ENCODE results near the gene KIAA0930.
"Not testable (repeated sequence)": the region's sequence is repeated elsewhere in the genome, so short reads cannot be mapped to it uniquely, and the experiment has no call there.

The KIAA0930 gene

DNA sequence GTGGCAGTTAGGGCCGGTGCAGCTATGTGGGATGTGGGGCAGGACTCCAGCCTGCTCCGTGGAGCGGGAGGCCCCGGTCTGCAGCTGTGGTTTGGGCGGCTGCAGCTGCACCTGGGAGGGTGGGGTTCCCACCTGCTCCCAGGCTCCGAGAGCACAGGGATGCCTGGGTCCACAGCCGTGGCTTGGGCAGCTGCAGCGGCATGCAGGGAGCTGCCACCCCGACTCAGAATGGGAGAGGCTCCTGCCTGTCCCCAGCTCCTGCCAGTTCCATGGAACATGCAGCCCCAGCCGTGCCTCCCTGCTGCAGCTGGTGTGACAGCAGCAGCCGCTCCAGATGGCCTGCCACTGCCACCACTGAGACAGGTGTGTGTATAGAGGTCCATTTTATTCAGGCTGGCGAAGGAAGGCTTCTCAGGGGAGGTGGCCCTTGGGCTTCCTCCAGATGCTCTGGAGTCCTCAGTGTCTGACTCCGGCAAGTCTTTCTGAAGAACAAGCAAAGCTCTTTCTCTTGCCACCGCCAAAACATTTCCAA, 22.3 kb upstream of the KIAA0930 start:
- no peak for DNase-seq (ENCODE audit: low spot score)

DNA sequence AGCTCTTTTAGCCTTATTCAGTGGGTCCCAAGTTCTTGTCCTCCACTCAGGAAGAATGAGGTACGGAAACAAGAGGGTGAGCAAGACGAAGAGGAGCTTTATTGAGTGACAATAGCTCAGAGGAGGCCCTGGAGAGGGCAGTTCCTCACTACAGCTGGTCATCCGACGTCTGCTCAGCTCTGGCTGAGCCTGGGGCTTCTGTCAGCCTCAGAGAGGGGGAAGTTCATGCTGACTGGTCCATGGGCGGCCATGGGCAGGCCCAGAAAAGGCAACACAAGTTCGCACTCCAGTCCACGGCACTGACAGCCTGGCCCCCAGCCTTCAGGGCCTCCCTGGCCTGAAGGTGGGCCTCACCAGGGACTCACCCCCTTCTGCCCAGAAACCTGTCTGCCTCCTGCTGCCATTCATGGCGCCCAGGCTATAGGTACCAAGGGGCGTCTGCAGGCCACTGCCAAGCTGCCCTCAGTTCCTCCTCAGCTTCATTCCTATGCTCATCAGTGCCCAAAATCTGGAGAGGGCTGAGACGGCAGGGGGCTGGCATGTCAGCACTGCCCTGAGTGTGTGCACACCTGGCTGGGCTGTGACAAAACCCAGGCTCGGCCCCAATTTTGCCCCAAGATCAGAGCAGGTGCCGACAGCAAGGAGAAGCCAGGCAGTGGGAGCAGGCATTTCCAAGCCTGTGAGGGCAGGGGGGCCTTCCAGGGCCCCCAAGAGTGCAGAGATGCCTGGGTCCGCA, 21.7 kb upstream of the KIAA0930 start:
- DNase-seq (ENCODE audit: low spot score) = no peak

DNA sequence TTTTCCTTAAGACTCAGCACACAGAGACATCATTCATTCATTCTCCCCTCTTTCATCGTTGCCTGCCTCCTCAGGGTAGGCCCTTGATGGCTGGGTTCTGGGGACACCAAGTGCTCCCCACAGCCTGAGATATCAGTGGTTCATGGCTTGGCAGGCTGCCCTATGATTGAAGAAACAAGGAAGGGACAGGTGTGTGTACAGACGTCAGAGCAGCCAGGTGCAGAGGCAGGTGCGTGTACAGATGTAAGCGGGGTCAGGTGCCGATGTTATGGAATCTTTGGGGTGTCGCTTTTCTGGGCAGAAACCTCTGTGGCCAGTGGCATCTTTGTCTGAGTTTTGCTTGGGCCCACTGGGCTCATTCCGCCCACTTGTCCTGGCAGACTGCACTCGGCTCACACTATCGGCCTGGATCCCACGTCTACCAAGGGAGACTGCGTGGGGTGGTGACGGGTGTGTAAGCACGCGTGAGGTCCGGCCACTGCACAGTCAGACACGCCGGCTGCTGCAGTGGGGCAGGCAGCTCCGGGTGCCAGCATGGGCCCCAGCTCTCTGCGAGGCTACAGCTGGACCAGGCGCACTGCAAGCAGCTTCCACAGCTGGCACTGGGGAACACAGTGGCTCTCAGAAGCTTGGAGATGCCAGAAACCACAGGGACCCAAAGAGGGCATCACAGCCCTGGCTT, 20.9 kb upstream of the KIAA0930 start:
- DNase-seq (ENCODE audit: low spot score) = no peak

DNA sequence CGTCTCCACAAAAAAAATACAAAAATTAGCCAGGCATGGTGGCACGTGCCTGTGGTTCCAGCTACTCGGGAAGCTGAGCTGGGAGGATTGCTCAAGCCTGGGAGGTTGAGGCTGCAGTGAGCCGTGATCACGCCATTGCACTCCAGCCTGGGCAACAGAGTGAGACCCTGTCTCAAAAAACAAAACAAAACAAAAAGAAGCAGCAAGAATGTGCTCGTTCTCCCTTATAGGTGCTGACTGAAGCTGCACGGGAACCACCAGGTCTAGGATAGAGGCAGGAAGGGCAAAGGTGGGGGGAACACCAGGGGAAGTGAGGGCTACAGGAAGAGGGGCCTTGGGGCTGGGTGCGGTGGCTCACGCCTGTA, 19.7 kb upstream of the KIAA0930 start:
- not testable (repeated sequence) for DNase-seq (ENCODE audit: low spot score)

DNA sequence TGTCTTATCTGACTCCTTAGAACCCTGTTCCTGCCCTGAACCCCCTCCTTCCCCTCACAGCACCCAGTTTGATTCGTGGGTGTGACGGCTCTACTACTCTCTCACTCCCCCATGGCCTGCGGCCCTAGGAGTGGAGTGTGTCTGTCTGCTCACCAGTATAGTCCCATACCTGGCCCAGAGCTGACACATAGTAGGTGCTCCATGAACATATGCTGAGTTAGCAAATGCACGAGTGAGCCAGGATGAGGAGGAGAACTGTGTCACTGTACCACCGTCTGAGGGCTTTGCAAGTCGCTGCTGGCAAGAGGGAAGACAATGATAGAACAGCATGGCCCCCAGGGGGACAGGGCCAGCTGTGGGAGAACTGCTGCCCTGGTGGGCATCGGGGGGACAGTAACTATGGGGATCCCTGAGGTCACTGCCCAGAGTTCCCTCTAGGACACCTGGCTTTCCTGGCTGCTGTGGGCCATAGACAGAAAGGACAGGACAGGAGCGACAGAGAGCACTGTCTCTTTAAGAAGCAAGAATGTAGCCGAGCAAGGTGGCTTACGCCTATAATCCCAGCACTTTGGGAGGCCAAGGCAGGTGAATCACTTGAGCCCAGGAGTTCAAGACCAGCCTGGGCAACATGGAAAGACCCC, 19.2 kb upstream of the KIAA0930 start:
- no peak for DNase-seq (ENCODE audit: low spot score)

DNA sequence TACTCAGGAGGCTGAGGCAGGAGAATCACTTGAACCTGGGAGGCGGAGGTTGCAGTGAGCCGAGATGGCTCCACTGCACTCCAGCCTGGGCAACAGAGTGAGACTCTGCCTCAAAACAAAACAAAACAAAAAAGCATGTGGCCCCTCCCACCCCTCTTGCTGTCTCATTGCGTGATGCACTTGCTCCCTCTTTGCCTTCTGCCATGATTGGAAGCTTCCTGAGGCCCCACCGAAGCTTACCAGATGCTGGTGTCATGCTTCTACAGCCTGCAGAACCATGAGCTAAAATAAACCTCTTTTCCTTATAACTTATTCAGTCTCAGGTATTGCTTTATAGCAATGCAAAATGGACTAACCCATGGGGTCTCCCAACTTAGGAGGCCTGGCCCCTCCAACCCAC, 17.2 kb upstream of the KIAA0930 start:
- not testable (repeated sequence) for DNase-seq (ENCODE audit: low spot score)

DNA sequence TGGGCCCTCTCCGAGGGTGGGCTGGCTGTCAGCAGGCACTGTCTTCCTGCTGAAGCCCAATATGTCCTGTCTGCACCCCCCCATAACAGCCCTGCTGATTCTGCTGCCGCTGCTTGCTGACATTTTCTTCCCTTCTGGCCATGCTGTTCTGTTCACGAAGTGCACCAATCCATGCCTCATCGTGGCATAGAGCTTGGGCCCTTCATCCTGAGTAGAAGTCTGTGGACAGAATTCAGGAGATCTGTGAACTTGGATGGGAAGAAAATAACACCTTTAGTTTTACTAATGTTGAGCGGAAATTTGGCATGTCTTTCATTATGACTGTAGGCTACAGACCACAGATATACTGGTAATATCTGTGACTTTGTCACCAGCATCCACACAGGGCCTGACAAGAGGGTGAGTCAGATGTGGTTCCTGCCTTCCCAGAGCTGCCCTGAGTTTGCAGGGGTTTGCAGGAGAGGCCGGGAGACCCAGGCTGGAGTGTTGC, 14.1 kb upstream of the KIAA0930 start:
- no peak for DNase-seq (ENCODE audit: low spot score)

DNA sequence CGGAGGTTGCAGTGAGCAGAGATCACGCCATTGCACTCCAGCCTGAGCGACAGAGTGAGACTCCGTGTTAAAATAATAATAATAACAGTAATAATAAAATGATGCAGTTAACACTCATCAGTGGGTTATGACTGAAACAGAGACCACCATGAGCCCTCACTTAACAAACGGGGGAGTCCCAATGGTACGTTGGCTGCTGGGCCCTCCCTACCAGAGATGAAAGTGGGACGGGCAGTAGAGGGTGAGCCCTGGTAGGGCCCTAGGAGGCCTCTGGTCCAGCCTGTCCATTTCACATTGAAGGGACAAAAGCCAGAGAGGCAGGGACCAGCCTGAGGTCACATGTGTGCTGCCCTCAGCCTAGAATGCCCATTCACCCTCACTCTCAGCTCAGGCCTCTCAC, 13.7 kb upstream of the KIAA0930 start:
- no peak for DNase-seq (ENCODE audit: low spot score)

DNA sequence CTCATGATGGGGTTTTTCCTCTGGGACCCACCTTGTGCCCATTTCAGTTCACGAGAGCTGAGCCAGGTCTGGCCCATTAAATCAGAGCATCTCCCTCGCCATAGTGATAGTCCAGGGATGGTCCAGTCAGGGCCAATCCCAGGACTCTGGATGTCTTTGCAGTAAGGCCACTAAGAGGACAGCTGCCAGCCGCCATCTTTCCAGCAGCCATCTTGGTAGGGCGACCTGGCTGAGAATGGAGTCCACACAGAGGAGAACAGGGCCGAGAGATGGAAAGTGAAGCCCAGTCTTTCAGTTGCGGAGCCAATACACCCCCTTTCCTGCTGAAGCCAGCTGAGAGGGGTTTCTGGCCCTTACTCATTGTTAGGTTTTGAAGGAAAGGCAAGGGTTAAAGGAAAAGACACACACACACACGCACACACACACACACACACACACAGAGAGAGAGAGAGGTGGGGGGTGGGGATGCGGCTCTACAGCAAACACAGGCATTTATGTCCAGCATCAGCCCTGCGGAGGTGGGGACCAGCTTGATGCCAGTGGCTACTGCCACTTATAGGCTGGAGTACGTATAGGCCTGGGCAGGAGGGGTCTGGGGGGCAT, 12.4 kb upstream of the KIAA0930 start:
- DNase-seq (ENCODE audit: low spot score) = no peak

DNA sequence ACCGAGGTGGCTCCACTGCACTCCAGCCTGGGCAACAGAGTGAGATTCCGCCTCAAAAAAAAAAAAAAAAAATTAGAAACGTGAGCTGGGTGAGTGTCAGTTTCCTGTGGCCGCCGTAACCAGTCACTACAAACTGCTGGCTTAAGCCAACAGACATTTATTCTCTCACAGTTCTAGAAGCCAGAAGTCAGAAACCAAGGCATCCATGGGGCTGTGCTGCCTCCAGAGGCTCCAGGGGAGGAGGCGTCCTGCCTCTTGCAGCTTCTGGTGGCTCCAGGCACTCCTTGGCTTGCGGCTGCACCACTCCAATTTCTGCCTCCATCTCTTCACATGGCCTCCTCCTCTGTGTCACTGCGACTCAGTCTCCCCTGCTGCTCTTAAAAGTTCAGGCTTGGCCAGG, 11.1 kb upstream of the KIAA0930 start:
- no peak for DNase-seq (ENCODE audit: low spot score)

DNA sequence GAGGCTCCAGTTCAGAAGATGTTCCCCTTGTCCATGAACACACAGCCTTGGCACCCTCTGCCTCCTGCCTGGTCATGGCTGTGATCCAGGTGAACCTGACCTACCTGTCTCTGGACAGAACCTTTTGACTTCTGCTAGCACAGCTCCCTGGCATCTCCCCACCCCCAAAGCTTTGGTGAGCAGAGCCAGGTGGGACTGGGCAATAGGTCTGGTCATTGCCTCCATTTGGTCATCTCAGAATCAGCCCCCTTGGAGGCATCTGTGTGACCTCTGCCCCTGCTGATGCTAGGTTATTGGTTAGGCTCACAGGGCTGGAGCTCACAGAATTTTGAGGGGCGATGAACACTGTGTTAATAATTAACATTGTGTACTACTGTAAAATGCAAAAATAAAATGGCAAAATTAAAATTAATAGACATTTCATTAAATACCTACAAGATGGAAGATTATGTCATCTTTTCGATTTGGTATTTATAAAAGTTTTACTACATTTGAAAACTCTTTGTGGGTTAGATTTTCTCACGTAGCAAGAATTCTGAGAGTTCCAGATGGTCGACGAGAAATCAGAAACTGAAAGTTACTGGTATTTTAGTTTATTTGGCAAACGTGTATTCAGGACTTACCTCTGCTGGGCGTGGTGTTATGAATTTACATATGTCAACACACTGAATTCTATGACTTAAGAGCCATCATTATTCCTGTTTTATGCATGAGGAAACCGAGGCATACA, 8.3 kb upstream of the KIAA0930 start:
- DNase-seq (ENCODE audit: low spot score) = no peak

DNA sequence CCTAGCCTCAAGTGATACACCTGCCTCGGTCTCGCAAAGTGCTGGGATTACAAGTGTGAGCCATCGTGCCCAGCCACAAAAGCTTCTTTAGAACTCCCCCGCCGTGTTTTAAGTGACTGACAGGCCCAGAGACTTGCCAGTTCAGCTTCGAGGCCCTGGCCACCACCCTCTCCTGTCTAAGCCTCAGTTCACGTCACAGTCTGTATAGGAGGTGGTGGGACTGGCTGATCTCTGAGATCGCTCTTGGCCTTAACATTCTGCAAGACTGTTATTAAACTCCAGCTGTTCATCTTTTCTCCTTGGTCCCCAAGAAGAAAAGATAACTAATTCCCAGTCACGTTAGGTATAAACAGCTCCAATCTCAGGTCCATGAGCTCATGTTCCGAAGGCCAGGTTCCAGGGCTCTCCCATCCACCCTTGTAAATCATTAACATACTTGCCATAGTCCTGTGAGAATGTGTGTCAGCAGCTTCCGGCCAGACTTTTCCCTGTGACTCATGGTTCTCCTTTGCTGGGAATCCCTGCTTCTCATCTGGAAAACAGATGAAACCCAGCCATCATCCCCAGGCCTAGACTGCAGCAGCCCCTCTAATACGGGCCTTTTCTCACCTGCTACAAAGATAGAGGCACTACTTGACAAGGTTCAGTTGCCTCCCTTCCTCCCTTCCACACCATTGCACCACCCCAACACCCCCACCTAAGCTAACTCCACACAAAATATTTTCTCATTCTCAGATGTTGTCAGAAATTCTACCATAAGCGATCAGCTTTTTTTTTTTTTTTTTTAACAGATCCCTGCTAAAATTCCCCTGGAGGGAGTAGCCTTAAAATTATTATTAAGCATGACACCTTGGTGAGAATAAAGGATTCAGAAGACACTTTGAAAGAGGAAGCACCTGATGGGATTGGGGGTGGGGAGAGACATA, 5.6 kb upstream of the KIAA0930 start:
- no peak for DNase-seq (ENCODE audit: low spot score)

DNA sequence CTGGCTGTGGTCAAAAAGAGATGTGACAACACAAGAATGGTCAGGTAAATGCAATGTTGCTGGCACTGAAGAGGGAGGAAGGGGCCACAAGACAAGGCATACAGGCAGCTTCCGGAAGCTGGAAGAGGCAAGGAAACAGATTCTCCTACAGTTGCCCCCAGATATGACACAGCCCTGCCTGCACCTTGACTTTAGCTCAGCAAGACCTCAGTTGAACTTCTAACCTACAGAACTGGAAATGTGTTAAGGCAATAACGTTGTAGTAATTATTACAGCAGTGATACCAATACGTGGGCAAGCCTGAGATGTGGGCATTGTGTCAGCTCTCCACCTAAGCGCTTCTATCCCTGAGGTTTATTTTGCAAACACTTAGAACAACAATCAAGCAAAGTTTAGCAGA, 4.2 kb upstream of the KIAA0930 start:
- no peak for DNase-seq (ENCODE audit: low spot score)

DNA sequence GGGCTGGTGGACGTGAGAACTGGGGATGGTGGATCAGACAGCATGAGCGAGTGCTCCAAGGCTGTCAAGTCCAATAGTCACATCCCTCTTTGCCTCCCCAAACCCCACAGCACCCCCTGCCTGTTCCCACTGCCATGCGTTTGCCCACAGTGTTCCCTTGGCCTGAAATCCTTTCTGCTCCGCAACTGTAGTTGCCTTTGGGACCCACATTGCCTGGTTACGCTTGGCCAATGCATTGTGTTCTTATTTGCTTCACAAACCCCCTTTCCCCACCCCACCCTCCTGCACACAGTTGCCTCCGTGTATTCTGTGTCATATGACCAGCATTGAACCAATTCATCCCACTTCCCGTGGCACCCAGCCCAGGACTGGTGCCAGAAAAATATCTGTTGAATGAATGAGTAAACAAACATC, 2.1 kb upstream of the KIAA0930 start:
- peak; percentile 22 for DNase-seq (ENCODE audit: low spot score)

DNA sequence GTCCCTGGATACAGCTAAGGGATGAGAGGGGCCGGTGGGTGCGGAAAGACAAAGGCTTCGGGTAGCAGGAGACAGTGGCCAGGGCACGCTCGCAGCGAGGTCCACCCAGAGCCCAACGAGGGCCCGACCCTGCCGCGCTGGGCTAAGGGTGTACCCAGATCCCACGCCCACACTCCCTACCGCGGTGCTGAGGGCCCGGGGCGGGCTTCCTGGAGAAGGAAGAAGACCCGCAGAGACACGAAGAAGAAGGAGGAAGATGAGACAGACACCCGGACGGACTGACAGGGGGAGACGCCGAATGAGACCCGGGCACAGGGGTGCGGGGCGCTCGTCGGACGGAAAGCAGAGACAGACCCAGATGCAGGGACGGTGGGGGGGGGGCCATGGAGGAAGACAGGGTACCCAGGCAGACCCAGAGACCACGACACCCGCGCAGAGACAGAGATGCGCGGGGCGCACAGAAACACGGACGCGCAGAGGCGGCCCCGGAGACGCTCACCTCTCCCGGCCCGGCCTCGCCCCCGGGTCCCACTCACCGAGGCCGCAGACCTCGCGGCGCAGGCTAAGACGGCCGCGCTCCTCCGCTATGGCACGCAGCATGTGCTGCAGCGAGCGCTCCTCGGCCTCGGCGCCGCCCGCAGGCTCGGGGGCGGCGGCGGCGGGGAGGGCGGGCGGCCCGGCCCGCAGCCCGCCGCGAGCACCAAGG, 437 bp downstream of the KIAA0930 start:
- peak; percentile 27 for DNase-seq (ENCODE audit: low spot score)

DNA sequence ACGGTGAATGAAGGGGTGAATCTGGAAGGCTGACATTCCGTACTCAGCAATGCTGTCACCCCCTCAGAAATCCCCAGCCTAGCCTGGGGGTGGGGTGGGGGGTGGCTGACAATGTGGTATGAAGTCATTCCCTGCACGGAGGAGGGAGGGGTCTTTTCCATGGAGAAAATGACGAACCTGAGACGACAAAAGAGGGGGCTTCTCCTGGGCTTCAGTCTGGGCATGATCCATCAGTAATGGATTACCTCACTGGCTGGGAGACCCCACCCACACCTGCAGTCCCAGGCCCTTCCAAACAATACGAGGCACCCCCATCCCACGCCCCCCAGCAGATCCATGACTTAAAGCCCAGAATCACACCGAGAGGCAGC, 1.0 kb downstream of the KIAA0930 start:
- DNase-seq (ENCODE audit: low spot score) = no peak

DNA sequence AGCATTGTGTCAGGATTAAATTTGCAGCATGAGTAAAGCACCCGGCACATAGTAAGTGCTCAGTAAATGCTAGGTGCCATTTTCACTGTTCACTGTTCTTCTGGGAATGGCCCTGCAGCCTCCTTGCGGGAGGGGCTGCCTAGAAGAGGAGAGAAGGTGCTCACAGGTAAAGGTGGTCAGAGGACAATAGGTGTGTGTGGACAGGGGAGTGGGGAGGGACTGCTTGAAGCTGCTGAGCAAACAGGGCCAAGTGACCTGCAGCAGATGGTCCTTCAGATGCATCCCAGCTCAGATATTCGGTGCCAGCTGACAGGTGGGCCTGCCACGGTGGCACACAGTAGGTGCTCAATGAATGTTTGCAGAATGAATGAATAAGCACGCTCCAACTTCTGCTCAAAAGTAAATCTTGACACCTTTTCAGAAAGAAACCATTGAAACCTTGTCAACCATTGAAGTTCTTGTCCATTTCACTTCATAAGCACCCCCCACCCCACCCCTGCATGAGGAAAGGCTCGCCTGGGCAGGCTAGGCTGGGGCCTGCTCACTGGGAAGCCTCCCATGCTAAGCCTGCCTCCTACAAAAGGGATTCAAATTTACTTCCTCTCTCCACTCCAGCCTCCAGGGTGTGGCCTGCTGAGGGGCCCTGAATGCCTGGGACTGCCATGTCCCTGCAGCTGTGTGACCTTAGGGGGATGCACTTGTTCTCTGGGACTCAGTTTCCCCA, 1.6 kb downstream of the KIAA0930 start:
- no peak for DNase-seq (ENCODE audit: low spot score)

DNA sequence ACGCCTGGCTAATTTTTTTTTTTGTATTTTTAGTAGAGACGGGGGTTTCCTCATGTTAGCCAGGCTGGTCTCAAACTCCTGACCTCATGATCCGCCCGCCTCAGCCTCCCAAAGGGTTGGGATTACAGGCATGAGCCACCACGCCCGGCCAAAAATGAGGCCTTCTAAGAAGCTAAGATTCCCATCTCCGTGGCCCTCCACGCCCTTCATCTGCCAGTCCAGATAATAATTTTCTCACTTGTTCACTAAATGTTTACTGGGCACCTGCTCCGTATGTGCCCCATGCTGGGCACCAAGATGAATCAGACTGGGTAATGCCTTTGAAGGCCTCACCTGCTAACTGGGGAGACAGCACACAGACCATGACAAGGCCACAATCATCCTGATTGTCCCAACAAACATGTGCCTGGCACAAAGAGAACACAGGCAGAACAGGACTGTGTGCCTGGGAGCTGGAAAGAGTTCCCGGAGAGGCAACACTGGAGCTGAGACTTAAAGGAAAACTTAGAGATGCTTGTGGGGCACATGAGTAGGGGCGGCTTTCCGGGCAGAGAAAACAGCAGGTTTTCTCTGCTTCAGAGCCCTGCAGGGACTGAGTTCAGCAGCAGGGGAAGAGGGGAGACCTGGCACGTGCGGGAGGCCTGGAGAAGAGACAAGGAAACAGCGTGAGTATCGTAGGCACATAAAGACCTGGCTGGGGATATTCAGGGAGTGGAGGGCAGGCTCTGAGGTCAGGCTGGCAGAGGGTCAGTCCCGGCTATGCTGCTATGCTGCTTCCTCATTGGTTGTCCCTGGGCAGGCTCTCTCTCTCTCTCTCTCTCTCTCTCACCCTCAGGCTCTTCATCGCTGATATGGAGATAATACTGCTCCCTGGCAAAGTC, 2.4 kb downstream of the KIAA0930 start:
- DNase-seq (ENCODE audit: low spot score) = peak; percentile 81
